ENCODE measurements around the gene PDLIM7. TPM values are rescaled to one million over a fixed set of nuclear protein-coding genes. Genes with fewer than 3 reads are reported as not detected.

PDLIM7 gene
- total and polyA plus RNA-seq, 2 experiments from 2014 or later, result 94.7 to 128 TPM

- Histone ChIP-seq H3K4me1 (ENCODE audit: insufficient read depth) (peaks cover 23% of the 10 kb centered on the region), H3K79me2 (replicated peaks; ENCODE audit: insufficient read depth) (no peaks in the 10 kb centered on the region), H3F3A (replicated peaks; ENCODE audit: low read depth) (peaks cover 29% of the 10 kb centered on the region), H3K27me3 (ENCODE audit: insufficient read depth) (peaks cover 39% of the 10 kb centered on the region), H3K27ac (ENCODE audit: low read depth) (no peak overlapping the region), H3K4me3 (peak overlapping the region; percentile 80), H3K9me2 (ENCODE audit: insufficient read depth) (no peaks in the 10 kb centered on the region), H4K20me1 (replicated peaks; ENCODE audit: insufficient read depth) (no peaks in the 10 kb centered on the region; the same call in 1 of the 2 replicates), H2AFZ (no peak overlapping the region), H3K36me3 (ENCODE audit: insufficient read depth) (no peaks in the 10 kb centered on the region), H3K4me2 (peak overlapping the region; percentile 88)
- H3K4me3 Mint-ChIP-seq, result peak overlapping the region; percentile 71; the same call in 2 of the 3 replicates
- H3K36me3 Mint-ChIP-seq (ENCODE audit: low read depth), result peaks cover 11% of the 10 kb centered on the region; the same call in 1 of the 3 replicates
- peaks cover 45% of the 10 kb centered on the region for H3K27me3 Mint-ChIP-seq (ENCODE audit: insufficient read depth, low read depth, poor library complexity)
- no peak overlapping the region for H3K27ac Mint-ChIP-seq
- DNase-seq (ENCODE audit: low spot score), result peak; percentile 86
- no peak for TF ChIP-seq CREB1 (CRISPR knock-in tag; IDR thresholded peaks at IDR 0.05; ENCODE audit: low read depth)
- TF ChIP-seq EZH2phosphoT487 (IDR thresholded peaks at IDR 0.05; ENCODE audit: unreplicated experiment), result no peak
- TF ChIP-seq ETS1 (IDR thresholded peaks at IDR 0.05), result no peak
- no peak for TF ChIP-seq JUNB (IDR thresholded peaks at IDR 0.05; ENCODE audit: unreplicated experiment)
- TF ChIP-seq STAT1 (IDR thresholded peaks at IDR 0.05; ENCODE audit: unreplicated experiment), result no peak
- TF ChIP-seq ZNF114 (CRISPR knock-in tag; IDR thresholded peaks at IDR 0.05), result no peak
- no peak for TF ChIP-seq EZH2 (IDR thresholded peaks at IDR 0.05; ENCODE audit: low read depth, unreplicated experiment)
- TF ChIP-seq ZNF331 (CRISPR knock-in tag; IDR thresholded peaks at IDR 0.05; ENCODE audit: low read depth), result no peak
- TF ChIP-seq ZNF462 (CRISPR knock-in tag; IDR thresholded peaks at IDR 0.05), result no peak
- no peak for TF ChIP-seq POLR2AphosphoS5 (IDR thresholded peaks at IDR 0.05; ENCODE audit: low read depth)
- peak; percentile 17 for ATAC-seq
- peaks cover 36% of the 10 kb centered on the region for H3K4me1 Mint-ChIP-seq
- H3K9me3 Mint-ChIP-seq, result peaks cover 3% of the 10 kb centered on the region; the same call in 1 of the 3 replicates
Observed at GRCh38 chr5:177447066-177447610, 50.3 kb downstream of the PDLIM7 start.
